Stimulated activated effector memory CD8-positive, alpha-beta T cell treated with anti-CD3 and anti-CD28 coated beads, Interleukin-12 subunit alpha, Interleukin-12 subunit beta, amount 100 ng/mL, for 72 hours (primary cell): Measurements from ENCODE around the gene EIF4G3.
"Not testable (repeated sequence)": the region's sequence is repeated elsewhere in the genome, so short reads cannot be mapped to it uniquely, and the experiment has no call there.

Experiments
- ATAC-seq: fragments of 150-1000 bp; cut with Tn5 transposase; 2 replicates; pipeline ENCODE4 v1.10.0; 2021
- DNase-seq, 2 donors: peaks; one replicate each; pipeline ENCODE4 v3.0.0; 2021 to 2022; ENCODE audit warnings: low spot score in 2 of 2
- H3K27ac Mint-ChIP-seq: one replicate; pipeline ENCODE4 v1.8.0; 2022; ENCODE audit warnings: mild to moderate bottlenecking, mixed read lengths
- H3K36me3 Mint-ChIP-seq: one replicate; pipeline ENCODE4 v1.8.0; 2022; ENCODE audit warnings: mild to moderate bottlenecking, mixed read lengths
- H3K4me1 Mint-ChIP-seq: one replicate; pipeline ENCODE4 v1.8.0; 2022; ENCODE audit warnings: mixed read lengths
- H3K4me3 Mint-ChIP-seq: one replicate; pipeline ENCODE4 v1.8.0; 2022; ENCODE audit warnings: mild to moderate bottlenecking, mixed read lengths
- H3K9me3 Mint-ChIP-seq: one replicate; pipeline ENCODE4 v1.8.0; 2022; ENCODE audit warnings: mixed read lengths

EIF4G3 gene

DNA sequence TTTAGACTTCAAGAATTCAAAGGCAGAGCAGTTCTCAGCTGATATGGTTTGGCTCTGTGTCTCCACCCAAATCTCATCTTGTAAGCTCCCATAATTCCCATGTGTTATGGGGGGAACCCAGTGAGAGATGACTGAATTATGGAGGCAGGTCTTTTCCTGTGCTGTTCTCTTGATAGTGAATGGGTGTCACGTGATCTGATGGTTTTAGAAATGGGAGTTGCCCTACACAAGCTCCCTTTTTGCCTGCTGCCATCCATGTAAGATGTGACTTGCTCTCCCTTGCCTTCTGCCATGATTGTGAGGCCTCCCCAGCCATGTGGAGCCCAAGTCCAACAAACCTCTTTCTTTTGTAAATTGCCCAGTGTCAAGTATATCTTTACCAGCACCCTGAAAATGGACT lies 146.5 kb downstream of the EIF4G3 start:
- DNase-seq: no peak
- no peak for ATAC-seq
- H3K9me3 Mint-ChIP-seq: no peaks in the 10 kb centered on the region
- H3K36me3 Mint-ChIP-seq: peaks cover 5% of the 10 kb centered on the region
- no peak overlapping the region for H3K4me3 Mint-ChIP-seq
- H3K4me1 Mint-ChIP-seq: peaks cover 6% of the 10 kb centered on the region
- H3K27ac Mint-ChIP-seq: no peak overlapping the region

DNA sequence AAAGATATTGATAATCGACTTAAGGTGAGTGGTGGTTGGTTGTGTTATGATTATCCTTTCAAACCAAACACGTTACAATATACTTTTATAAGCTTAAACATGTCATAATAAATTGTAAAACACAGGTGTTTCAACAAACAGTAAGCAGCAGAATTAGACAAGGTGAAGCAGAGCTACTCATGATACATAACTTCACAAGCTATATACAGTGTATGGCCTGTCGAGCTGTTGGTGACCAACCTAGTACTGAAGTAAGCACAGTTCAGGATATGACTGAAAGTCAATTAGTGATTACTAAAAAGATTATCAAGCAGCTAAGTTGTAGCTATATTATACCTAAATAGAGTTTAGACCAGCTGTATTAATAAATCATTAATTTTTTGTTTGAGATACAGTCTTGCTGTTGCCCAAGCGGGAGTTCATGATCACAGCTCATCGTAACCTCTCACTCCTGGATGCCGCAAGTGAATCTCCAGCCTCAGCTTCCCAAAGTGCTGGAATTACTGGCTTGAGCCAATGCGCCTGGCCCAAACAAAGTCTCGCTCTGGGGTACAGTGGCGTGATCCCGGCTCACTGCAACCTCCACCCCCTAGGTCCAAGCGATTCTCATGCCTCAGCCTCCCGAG lies 148.1 kb downstream of the EIF4G3 start:
- H3K9me3 Mint-ChIP-seq: no peaks in the 10 kb centered on the region
- H3K4me1 Mint-ChIP-seq: peaks cover 6% of the 10 kb centered on the region
- H3K4me3 Mint-ChIP-seq: no peak overlapping the region
- H3K36me3 Mint-ChIP-seq: peaks cover 5% of the 10 kb centered on the region
- H3K27ac Mint-ChIP-seq: no peak overlapping the region
- ATAC-seq (no peak), DNase-seq (no peak)

DNA sequence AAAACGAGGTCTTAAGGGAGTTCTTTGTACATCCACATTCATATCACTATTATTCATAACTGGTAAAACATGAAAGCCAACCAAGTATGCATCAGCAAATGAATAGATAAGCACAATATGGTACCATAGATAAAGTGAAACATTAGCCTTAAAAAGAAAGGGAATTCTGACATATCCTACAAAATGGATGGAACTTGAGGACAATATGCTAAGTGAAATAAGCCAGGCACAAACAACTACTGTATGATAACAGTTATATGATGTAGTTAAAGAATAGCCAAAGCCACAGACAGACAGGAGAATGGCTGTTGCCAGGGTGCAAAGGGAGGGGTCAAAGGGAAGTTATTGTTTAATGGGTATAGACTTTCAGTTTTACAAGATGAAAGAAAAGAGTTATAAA lies 148.9 kb downstream of the EIF4G3 start:
- DNase-seq: no peak
- no peak overlapping the region for H3K27ac Mint-ChIP-seq
- H3K9me3 Mint-ChIP-seq: no peaks in the 10 kb centered on the region
- H3K4me1 Mint-ChIP-seq: peaks cover 8% of the 10 kb centered on the region
- no peak for ATAC-seq
- H3K36me3 Mint-ChIP-seq: peaks cover 5% of the 10 kb centered on the region
- H3K4me3 Mint-ChIP-seq: no peak overlapping the region

DNA sequence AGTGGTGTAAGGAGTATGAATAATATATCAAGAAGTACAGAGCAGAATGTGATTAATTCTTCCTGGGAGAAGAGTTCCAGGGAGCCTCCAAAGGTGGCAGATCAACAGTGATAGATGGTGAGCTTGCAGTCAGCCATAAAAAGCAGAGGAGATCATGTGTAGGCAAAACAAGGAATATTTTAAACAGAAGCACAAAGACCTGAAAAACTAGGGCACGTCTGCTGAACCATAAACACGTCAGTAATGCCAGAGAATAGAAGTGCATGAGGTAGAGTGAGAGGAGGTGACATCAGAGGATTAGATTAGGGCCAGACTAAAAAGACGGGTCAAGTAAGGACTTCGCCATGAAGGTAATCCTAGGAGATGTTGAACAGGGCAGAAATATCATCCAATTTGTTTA lies 151.8 kb downstream of the EIF4G3 start:
- no peak for DNase-seq
- Mint-ChIP-seq H3K36me3 (peaks cover 12% of the 10 kb centered on the region), H3K27ac (no peak overlapping the region)

DNA sequence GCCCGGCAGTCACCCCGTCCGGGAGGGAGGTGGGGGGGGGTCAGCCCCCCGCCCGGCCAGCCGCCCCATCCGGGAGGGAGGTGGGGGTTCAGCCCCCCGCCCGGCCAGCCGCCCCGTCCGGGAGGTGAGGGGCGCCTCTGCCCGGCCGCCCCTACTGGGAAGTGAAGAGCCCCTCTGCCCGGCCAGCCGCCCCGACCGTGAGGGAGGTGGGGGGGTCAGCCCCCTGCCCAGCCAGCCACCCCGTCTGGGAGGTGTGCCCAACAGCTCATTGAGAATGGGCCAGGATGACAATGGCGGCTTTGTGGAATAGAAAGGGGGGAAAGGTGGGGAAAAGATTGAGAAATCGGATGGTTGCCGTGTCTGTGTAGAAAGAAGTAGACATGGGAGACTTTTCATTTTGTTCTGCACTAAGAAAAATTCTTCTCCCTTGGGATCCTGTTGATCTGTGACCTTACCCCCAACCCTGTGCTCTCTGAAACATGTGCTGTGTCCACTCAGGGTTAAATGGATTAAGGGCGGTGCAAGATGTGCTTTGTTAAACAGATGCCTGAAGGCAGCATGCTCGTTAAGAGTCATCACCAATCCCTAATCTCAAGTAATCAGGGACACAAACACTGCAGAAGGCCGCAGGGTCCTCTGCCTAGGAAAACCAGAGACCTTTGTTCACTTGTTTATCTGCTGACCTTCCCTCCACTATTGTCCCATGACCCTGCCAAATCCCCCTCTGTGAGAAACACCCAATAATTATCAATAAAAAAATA lies 152.4 kb downstream of the EIF4G3 start:
- peaks cover 12% of the 10 kb centered on the region for H3K36me3 Mint-ChIP-seq
- peaks cover 26% of the 10 kb centered on the region for H3K4me1 Mint-ChIP-seq
- ATAC-seq: not testable (repeated sequence)

More for the DNA sequence above, 151.8 kb downstream of the EIF4G3 start:
- Mint-ChIP-seq H3K9me3 (no peaks in the 10 kb centered on the region), H3K4me3 (no peak overlapping the region), H3K4me1 (peaks cover 26% of the 10 kb centered on the region)
- no peak for ATAC-seq

DNA sequence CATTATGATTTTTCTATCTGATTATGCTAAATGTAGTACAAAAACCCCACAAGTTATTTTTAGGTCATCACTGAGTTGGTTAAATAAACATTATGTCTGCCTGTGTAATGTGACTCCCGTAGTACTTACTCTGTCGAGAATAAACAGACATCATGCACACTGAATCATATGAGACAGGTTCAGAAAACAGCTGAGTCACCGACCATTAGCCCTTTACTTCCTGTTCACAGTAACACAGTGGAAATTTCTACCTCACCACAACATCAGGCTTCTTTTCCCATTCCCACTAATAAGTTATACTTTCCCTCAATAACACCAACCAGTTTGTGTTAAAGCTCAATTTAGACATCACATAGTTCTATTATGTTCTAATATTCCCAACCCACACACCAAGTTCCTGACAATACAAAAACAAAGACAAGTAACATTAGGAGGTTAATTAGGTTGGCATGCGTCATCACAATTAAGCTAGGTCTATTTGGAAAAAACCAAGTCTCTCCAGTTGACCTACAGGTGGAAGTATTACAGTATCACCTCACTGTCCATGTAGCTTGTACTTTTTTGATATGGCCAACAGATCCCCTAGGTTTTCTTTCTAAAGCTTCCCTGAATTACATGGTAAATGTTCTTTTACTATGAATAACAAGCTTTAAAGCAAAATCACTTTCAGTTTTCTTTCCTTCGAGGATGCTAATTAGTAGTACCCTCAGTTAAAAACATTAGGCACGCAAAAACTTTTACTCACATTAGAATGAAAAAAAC lies 154.2 kb downstream of the EIF4G3 start:
- H3K27ac Mint-ChIP-seq: peak overlapping the region; percentile 95
- peaks cover 6% of the 10 kb centered on the region for H3K36me3 Mint-ChIP-seq
- H3K9me3 Mint-ChIP-seq: no peaks in the 10 kb centered on the region
- DNase-seq (no peak), ATAC-seq (peak; percentile 100)
- H3K4me1 Mint-ChIP-seq: peaks cover 20% of the 10 kb centered on the region
- H3K4me3 Mint-ChIP-seq: peak overlapping the region; percentile 44

More for the DNA sequence above, 152.4 kb downstream of the EIF4G3 start:
- H3K27ac Mint-ChIP-seq, H3K9me3 Mint-ChIP-seq, H3K4me3 Mint-ChIP-seq, DNase-seq: not testable (repeated sequence)

DNA sequence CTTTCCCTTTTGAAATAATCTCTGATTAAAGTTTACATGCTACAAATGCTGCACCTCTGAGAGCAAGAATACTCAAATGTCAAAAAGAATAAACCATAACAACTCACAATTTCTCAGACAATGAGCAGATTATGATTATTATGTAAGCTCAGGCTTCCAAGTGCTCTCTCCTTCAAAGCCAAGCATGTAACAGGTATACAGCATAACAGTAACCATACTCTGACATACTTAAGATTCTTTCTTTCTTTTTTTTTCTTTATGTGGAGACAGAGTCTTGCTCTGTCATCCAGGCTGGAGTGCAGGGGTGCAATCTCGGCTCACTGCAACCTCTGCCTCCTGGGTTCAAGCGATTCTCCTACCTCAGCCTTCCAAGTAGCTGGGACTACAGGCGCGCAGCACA lies 155.4 kb downstream of the EIF4G3 start:
- no peak for DNase-seq
- no peaks in the 10 kb centered on the region for H3K9me3 Mint-ChIP-seq
- H3K4me1 Mint-ChIP-seq: peaks cover 20% of the 10 kb centered on the region
- H3K27ac Mint-ChIP-seq: peak overlapping the region; percentile 95
- ATAC-seq: no peak
- peaks cover 6% of the 10 kb centered on the region for H3K36me3 Mint-ChIP-seq
- H3K4me3 Mint-ChIP-seq: peak overlapping the region; percentile 44

DNA sequence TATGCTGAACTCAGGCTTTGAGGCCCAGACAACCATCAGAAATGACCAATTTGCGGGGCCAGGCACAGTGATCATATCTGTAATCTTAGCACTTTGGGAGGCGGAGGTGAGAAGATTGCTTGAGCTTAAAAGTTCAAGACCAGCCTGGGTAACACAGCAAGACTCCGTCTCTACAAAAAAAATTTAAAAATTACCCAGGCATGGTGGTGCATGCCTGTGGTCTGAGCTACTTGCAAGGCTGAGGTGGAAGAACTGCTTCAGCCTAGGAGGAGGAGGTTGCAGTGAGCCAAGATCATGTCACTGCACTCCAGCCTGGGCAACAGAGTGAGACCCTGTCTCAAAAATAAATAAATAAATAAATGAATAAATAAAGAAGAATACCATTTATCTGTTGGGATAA lies 156.5 kb downstream of the EIF4G3 start:
- H3K4me1 Mint-ChIP-seq: peaks cover 20% of the 10 kb centered on the region
- H3K36me3 Mint-ChIP-seq: peaks cover 6% of the 10 kb centered on the region
- H3K9me3 Mint-ChIP-seq: no peaks in the 10 kb centered on the region
- no peak overlapping the region for H3K4me3 Mint-ChIP-seq
- H3K27ac Mint-ChIP-seq: no peak overlapping the region
- DNase-seq: no peak
- ATAC-seq: no peak

DNA sequence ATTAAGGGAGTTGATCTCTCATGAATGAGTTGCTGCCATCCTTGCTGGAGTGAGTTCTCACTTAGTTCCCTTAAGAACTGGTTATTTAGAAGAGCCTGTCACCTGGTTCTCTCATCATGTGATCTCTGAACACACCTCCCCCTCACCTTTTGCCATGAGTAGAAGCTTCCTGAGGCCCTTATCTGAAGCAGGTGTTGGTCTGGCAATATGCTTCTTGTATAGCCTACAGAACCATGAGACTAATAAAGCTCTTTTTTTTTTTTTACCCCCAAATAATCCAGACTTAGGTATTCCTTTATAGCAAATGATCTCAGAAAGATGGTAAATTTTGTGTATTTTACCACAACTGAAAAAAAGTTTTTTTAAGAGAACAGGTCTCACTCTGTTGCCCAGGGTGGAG lies 158.0 kb downstream of the EIF4G3 start:
- Mint-ChIP-seq H3K4me3 (no peak overlapping the region), H3K36me3 (peaks cover 6% of the 10 kb centered on the region), H3K27ac (peak overlapping the region; percentile 34), H3K9me3 (no peaks in the 10 kb centered on the region), H3K4me1 (peaks cover 20% of the 10 kb centered on the region)
- no peak for ATAC-seq
- no peak for DNase-seq

DNA sequence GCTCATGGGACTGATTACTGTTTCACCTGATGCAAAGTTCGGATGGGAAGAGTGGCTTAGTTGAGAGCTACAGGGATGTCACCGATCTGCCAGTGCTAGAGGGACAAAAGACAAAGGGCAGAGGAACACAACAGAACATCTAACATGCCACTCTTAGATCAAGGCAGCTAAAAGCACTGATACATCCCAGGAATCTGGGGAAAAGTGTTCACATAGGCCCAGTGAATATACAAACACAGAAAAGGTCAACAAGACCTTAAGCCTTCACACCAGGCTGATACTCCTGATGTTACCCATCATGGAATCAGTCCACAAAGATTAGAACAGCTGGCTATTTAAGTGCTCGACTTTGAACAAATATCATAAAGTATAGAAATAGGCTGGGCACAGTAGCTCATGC lies 163.2 kb downstream of the EIF4G3 start:
- Mint-ChIP-seq H3K36me3 (no peaks in the 10 kb centered on the region), H3K27ac (no peak overlapping the region), H3K4me1 (peaks cover 6% of the 10 kb centered on the region), H3K9me3 (no peaks in the 10 kb centered on the region), H3K4me3 (no peak overlapping the region)
- no peak for ATAC-seq
- no peak for DNase-seq

DNA sequence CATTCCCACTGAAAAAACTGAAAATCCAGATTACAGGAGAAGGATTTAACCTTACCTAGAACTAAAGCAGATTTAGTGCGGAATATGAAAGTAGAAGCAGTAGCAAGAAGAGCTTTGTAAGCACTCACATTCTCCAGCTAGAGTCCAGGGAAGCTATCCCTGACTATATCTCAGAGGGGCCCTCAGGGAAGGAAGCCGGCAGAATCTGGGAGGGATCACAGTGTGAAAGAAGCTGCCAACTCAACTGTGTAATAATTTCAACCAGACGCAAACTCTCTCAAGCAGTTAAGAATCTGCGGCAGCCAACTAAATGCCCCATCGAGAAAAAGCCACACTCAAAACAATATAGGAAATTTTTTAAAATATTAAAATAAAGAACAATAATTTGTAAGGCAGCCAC lies 163.8 kb downstream of the EIF4G3 start:
- no peak for DNase-seq
- Mint-ChIP-seq H3K9me3 (no peaks in the 10 kb centered on the region), H3K4me3 (no peak overlapping the region), H3K36me3 (no peaks in the 10 kb centered on the region), H3K4me1 (peaks cover 6% of the 10 kb centered on the region), H3K27ac (no peak overlapping the region)
- ATAC-seq: no peak

DNA sequence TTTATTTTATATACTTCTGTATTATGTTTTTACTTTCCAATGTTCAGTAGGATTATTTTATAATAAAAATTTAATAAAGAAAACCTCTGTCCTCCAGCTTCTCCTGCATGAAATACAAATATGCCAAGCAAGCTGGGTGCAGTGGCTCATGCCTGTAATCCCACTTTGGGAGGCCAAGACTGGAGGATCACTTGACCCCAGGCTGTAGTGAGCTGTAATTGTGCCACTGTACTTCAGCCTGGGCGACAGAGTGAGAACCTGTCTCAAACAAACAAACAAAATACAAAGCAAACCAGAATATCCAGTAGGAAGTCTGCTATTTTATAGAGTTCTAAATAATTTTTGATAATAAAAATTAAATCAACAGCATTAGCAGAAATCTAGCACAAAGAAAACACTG lies 168.8 kb downstream of the EIF4G3 start:
- Mint-ChIP-seq H3K27ac (no peak overlapping the region), H3K4me3 (no peak overlapping the region), H3K9me3 (no peaks in the 10 kb centered on the region), H3K36me3 (no peaks in the 10 kb centered on the region), H3K4me1 (no peaks in the 10 kb centered on the region)
- ATAC-seq (no peak), DNase-seq (no peak)

DNA sequence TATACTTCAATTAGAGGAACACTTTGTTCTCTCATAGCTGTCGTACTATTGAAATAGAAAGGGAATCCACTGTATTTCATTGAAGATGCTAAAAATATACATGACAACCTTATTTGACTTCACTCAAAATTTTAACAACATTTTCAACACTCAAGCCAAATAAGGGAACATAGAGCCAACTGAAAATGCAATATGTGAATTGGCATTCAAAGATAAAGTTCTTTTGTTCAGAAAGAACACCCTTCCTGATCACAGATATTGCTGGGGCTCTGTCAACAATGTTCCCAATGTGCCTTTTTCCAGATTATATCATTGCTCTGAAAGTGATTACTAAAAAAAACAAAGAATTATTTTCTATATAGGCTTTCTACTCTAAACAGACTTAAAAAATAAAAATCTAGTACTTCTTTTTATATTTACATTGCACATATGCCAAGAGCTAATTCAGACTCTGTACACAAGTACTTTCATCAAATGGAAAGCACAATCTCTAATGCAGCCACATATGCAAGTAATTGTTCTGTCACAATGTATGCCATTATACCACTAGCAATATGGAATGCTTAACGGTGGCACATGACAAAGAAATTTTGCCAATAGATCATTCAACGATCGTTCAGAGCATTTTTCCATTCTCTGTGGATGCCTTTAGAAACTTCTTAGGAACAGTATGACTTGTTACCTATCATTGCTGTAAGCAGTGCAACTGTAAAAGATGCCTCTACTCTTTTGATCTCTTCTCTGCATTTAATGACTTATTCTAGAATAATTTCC lies 171.0 kb downstream of the EIF4G3 start:
- Mint-ChIP-seq H3K9me3 (no peaks in the 10 kb centered on the region), H3K36me3 (no peaks in the 10 kb centered on the region), H3K4me1 (no peaks in the 10 kb centered on the region), H3K27ac (no peak overlapping the region), H3K4me3 (no peak overlapping the region)
- DNase-seq: no peak
- no peak for ATAC-seq

DNA sequence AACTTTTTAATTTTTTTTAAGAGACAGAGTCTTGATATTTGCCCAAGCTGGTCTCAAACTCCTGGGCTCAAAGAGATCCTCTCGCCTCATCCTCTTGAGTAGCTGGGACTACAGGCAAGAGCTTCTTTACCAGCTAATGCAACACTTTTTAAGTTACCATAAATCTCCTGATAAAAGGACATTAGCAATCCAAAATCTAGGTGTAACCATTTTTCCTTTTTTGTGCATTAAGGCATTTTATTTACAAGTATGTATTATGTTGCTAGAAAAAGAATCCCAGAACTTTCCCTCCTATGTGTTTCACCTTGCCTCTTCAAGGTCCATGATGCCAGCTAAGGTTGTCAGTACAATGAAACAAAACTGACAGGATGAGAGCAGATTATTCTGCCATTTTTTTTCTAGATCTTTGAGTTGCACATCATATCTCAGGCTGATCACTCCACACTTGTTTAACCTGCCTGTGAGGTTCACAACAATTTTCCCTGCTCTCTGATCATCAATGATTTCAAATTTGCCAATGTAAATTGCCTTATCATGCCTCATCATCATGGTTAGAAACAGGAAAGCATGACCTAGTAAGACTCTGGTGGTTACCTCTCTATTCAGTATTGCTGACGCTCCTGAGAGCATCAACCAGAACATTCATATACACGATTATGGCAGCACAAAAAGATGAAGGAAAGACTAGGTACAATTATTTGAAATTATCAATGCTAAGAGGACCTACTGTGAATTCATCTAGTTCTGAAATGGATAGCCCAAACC lies 173.2 kb downstream of the EIF4G3 start:
- ATAC-seq (no peak), DNase-seq (no peak)
- H3K4me1 Mint-ChIP-seq: no peaks in the 10 kb centered on the region
- peaks cover 7% of the 10 kb centered on the region for H3K36me3 Mint-ChIP-seq
- H3K27ac Mint-ChIP-seq: no peak overlapping the region
- H3K9me3 Mint-ChIP-seq: no peaks in the 10 kb centered on the region
- no peak overlapping the region for H3K4me3 Mint-ChIP-seq
